Activated B cell treated with CpG ODN at 0.5 μM for 24 hours (primary cell): ENCODE results near the gene ADCY5. TPM values are rescaled to one million over a fixed set of nuclear protein-coding genes. Genes with fewer than 3 reads are reported as not detected.

Experiments used
- ATAC-seq: fragments of 200-7000 bp; cut with Tn5 transposase; one replicate; pipeline ENCODE4 v1.10.0; 2021; ENCODE audit warnings: low read depth, mild to moderate bottlenecking, moderate library complexity
- CTCF ChIA-PET: fragments of 350-600 bp; sonication (Branson Sonifier 250); formaldehyde crosslinking; loops from one replicate; lab custom pipeline; 2021; ENCODE audit warnings: antibody characterized with exemption; lab: Charles Lee
- POLR2A ChIA-PET: fragments of 350-600 bp; sonication (Branson Sonifier 250); formaldehyde crosslinking; loops from one replicate; lab custom pipeline; 2021; ENCODE audit warnings: antibody characterized with exemption; lab: Charles Lee
- DNase-seq: peaks from one replicate; pipeline ENCODE4 v3.0.0; 2022
- H3K27ac Mint-ChIP-seq: one replicate; pipeline ENCODE4 v1.8.0; 2020; ENCODE audit warnings: mixed read lengths
- H3K27me3 Mint-ChIP-seq: one replicate; pipeline ENCODE4 v1.8.0; 2021; ENCODE audit warnings: mixed read lengths
- H3K36me3 Mint-ChIP-seq: one replicate; pipeline ENCODE4 v1.8.0; 2021; ENCODE audit warnings: low read depth, mixed read lengths
- H3K4me1 Mint-ChIP-seq: one replicate; pipeline ENCODE4 v1.8.0; 2021; ENCODE audit warnings: mixed read lengths
- H3K4me3 Mint-ChIP-seq: one replicate; pipeline ENCODE4 v1.8.0; 2020; ENCODE audit warnings: mild to moderate bottlenecking, mixed read lengths
- H3K9me3 Mint-ChIP-seq: one replicate; pipeline ENCODE4 v1.8.0; 2020; ENCODE audit warnings: mixed read lengths
- intact Hi-C: fragments of 100-400 bp; cut with micrococcal nuclease; formaldehyde crosslinking; loops from one replicate; pipeline ENCODE4 v1.15.1; 2024
- total RNA-seq: library from RNA; stranded (reverse); gene quantifications from 2 replicates; pipeline ENCODE4 v1.2.3, GENCODE V29; 2022
- TF ChIP-seq, protein P1 (sequence below): fragments of 200-600 bp; IDR thresholded peaks from one replicate; pipeline ENCODE4 v1.8.0; 2022; ENCODE audit warnings: antibody characterized with exemption, mild to moderate bottlenecking

Gene ADCY5
- total RNA-seq, 1 donor from 2014 or later = not detected

DNA sequence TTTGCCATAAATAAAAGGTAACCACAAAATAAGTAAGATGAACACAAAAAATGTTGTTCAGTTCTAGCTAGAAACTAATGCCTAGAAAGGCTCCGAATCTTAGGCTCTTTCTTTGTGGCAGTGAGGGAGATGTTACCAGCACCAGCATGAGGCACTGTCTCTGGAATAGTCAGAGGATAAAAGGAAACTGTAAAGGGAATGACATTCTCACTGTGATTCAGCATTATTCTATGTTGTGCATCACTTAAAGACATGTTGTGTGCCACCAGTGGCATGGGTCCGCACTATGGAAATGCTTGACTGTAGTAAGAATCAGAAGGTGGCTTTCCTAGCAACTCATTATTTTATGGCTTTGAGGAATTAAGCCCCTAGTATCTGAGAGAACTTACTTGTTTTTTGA, 176.3 kb downstream of the ADCY5 start:
- DNase-seq = no peak
- TF ChIP-seq, protein P1, sequence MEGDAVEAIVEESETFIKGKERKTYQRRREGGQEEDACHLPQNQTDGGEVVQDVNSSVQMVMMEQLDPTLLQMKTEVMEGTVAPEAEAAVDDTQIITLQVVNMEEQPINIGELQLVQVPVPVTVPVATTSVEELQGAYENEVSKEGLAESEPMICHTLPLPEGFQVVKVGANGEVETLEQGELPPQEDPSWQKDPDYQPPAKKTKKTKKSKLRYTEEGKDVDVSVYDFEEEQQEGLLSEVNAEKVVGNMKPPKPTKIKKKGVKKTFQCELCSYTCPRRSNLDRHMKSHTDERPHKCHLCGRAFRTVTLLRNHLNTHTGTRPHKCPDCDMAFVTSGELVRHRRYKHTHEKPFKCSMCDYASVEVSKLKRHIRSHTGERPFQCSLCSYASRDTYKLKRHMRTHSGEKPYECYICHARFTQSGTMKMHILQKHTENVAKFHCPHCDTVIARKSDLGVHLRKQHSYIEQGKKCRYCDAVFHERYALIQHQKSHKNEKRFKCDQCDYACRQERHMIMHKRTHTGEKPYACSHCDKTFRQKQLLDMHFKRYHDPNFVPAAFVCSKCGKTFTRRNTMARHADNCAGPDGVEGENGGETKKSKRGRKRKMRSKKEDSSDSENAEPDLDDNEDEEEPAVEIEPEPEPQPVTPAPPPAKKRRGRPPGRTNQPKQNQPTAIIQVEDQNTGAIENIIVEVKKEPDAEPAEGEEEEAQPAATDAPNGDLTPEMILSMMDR = no peak
- H3K27ac Mint-ChIP-seq = no peak overlapping the region
- intact Hi-C loops = no loop called here
- H3K4me3 Mint-ChIP-seq = no peak overlapping the region
- no peaks in the 10 kb centered on the region for H3K27me3 Mint-ChIP-seq
- peaks cover 24% of the 10 kb centered on the region for H3K36me3 Mint-ChIP-seq
- no peaks in the 10 kb centered on the region for H3K4me1 Mint-ChIP-seq
- ATAC-seq = no peak
- H3K9me3 Mint-ChIP-seq = no peaks in the 10 kb centered on the region
- ChIA-PET POLR2A (no interaction called here), CTCF (no interaction called here)

DNA sequence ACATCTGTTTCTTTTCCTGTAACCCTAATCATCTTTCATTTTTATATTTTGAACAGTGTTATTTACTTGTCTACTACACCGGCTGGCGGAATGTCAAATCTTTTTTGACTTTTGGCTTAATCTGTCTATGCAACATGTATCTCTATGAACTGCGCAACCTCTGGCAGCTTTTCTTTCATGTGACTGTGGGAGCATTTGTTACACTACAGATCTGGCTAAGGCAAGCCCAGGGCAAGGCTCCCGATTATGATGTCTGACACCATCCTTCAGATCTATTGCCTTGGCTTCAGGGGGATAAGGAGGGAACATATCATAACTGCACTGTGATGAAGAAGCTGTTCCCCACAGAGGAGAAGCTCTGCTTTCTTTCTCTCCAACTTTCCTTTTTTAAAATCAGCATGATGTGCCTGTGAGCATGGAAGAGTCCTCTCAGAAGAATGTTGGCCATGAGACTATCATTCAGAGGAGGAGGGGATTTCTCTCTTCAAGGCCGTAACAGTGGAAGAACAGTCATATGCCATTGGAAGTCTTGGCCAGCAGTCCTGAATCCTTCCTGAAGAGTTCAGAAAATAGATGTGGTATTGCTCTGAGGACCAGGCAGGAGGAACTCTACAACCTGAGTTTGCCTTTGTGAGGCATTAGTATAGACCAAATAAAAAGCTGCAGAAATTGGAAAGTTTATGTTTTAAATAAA, 177.3 kb downstream of the ADCY5 start:
- DNase-seq (no peak), ATAC-seq (no peak)
- intact Hi-C loops = no loop called here
- H3K9me3 Mint-ChIP-seq = no peaks in the 10 kb centered on the region
- CTCF ChIA-PET = no interaction called here
- H3K4me3 Mint-ChIP-seq = no peak overlapping the region
- peaks cover 34% of the 10 kb centered on the region for H3K36me3 Mint-ChIP-seq
- H3K4me1 Mint-ChIP-seq = no peaks in the 10 kb centered on the region
- no peak overlapping the region for H3K27ac Mint-ChIP-seq
- no peaks in the 10 kb centered on the region for H3K27me3 Mint-ChIP-seq
- POLR2A ChIA-PET = no interaction called here
- TF ChIP-seq, protein P1 = no peak

DNA sequence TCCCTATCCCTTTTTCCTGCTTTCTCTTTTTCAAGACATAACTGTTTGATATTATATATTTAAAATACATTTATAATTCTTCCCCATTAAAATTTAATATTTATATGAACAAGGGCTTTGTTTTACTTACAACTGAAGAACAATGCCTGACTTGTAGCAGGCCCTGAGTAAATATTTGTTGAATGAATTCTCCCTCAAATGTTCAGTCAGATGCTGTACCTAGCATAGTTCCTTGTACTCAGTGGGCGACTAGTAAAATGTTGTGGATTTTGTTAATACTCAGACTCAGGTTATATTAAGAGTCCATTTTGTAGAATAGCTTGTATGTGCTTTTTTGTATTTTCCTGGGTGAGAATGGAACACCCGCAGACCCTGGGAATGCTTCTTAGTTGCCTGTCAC, 178.1 kb downstream of the ADCY5 start:
- Mint-ChIP-seq H3K27me3 (no peaks in the 10 kb centered on the region), H3K4me1 (no peaks in the 10 kb centered on the region), H3K9me3 (peaks cover 2% of the 10 kb centered on the region), H3K36me3 (peaks cover 41% of the 10 kb centered on the region), H3K27ac (no peak overlapping the region), H3K4me3 (no peak overlapping the region)
- TF ChIP-seq, protein P1 = no peak
- DNase-seq = no peak
- CTCF ChIA-PET = no interaction called here
- POLR2A ChIA-PET = no interaction called here
- intact Hi-C loops = no loop called here
- ATAC-seq = no peak

DNA sequence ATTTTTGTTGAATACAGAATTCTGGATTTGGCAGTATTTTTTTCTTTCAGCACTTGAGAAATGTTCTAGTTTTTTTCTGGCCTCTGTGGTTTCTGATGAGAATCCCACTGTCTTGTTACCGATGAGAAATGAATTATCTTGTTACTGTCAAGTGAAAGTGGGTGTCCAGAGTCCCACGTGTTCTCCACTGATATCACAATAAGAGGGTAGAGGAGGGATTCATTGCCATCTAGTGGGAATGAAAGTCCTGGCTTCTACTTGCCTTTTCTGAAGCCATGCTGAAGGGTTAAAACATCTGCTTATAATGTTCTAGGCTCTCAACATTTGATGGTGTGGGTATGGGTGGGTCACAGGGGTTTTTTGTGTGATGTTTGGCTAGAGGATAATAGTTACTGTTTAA, 181.1 kb downstream of the ADCY5 start:
- no peak overlapping the region for H3K27ac Mint-ChIP-seq
- H3K4me1 Mint-ChIP-seq = no peaks in the 10 kb centered on the region
- no peak overlapping the region for H3K4me3 Mint-ChIP-seq
- intact Hi-C loops = no loop called here
- TF ChIP-seq, protein P1 = no peak
- H3K9me3 Mint-ChIP-seq = peaks cover 2% of the 10 kb centered on the region
- POLR2A ChIA-PET = no interaction called here
- H3K27me3 Mint-ChIP-seq = no peaks in the 10 kb centered on the region
- H3K36me3 Mint-ChIP-seq = peaks cover 55% of the 10 kb centered on the region
- CTCF ChIA-PET = no interaction called here
- ATAC-seq (no peak), DNase-seq (no peak)

DNA sequence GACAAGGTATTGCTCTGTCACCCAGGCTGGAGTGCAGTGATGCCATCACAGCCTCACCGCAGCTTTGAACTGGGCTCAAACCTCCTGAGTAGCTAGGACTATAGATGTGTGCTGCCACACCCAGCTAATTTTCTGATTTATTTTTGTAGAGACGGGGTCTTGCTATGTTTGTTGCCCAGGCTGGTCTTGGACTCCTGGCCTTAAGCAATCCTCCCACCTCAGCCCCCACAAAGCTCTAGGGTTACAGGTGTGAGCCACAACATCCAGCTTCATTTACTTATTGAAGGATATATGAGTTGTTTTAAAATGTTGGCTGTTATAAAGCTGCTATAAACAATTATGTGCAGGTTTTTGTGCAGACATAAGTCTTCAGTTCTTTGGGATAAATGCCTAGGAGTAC, 184.9 kb downstream of the ADCY5 start:
- ChIA-PET POLR2A (interaction anchor here (0.7 kb wide), 1 partner anchor 849 kb away, joined by 3 read pairs; no protein-coding TSS in a partner anchor), CTCF (interaction anchor here (1.1 kb wide), 1 partner anchor 295 kb away, joined by 3 read pairs; no protein-coding TSS in a partner anchor)
- H3K27me3 Mint-ChIP-seq = no peaks in the 10 kb centered on the region
- DNase-seq (no peak), ATAC-seq (no peak)
- TF ChIP-seq, protein P1 = no peak
- H3K27ac Mint-ChIP-seq = no peak overlapping the region
- H3K36me3 Mint-ChIP-seq = peaks cover 57% of the 10 kb centered on the region
- peaks cover 2% of the 10 kb centered on the region for H3K9me3 Mint-ChIP-seq
- H3K4me3 Mint-ChIP-seq = no peak overlapping the region
- intact Hi-C loops = loop anchor here (5.0 kb wide), 1 partner anchor 717 kb away; no protein-coding TSS in a partner anchor
- H3K4me1 Mint-ChIP-seq = no peaks in the 10 kb centered on the region
